GM18505 (cell line): ENCODE results near the gene PRIMA1.

Experiments
- ATAC-seq: cut with Tn5 transposase; IDR thresholded peaks from one replicate; pipeline ENCODE4 v1.9.1; 2021; ENCODE audit not compliant: unreplicated experiment
- POLR2A ChIP-seq: IDR thresholded peaks from 4 replicates; pipeline ENCODE4 v1.6.1; 2011; ENCODE audit warnings: borderline replicate concordance; ENCODE audit not compliant: insufficient read depth, insufficient read length; ENCODE audit errors: extremely low read depth

The PRIMA1 gene

GRCh38 chr14:93804654-93805053, 16.4 kb upstream of the PRIMA1 start:
- ATAC-seq = no peak
- no peak for TF ChIP-seq POLR2A

GRCh38 chr14:93803408-93804318, 15.4 kb upstream of the PRIMA1 start:
- no peak for ATAC-seq
- no peak for TF ChIP-seq POLR2A

GRCh38 chr14:93799989-93800921, 12.0 kb upstream of the PRIMA1 start:
- ATAC-seq = no peak
- no peak for TF ChIP-seq POLR2A

GRCh38 chr14:93799617-93799988, 11.3 kb upstream of the PRIMA1 start:
- no peak for TF ChIP-seq POLR2A

GRCh38 chr14:93797536-93797935, 9.3 kb upstream of the PRIMA1 start:
- no peak for TF ChIP-seq POLR2A
- no peak for ATAC-seq

More at GRCh38 chr14:93799617-93799988, 11.3 kb upstream of the PRIMA1 start:
- ATAC-seq = no peak

- ATAC-seq = no peak
- no peak for TF ChIP-seq POLR2A
Measured at GRCh38 chr14:93797071-93797470, 8.8 kb upstream of the PRIMA1 start.

- TF ChIP-seq POLR2A = no peak
- ATAC-seq = no peak
Measured at GRCh38 chr14:93794756-93795155, 6.5 kb upstream of the PRIMA1 start.

GRCh38 chr14:93793555-93794324, 5.5 kb upstream of the PRIMA1 start:
- no peak for ATAC-seq
- TF ChIP-seq POLR2A = no peak

GRCh38 chr14:93792391-93792790, 4.1 kb upstream of the PRIMA1 start:
- TF ChIP-seq POLR2A = no peak
- ATAC-seq = no peak

- ATAC-seq = no peak
- no peak for TF ChIP-seq POLR2A
Measured at GRCh38 chr14:93790966-93791365, 2.7 kb upstream of the PRIMA1 start.

- no peak for TF ChIP-seq POLR2A
- ATAC-seq = no peak
Measured at GRCh38 chr14:93789228-93790130, 1.2 kb upstream of the PRIMA1 start.
